Measurements from ENCODE around the gene NECTIN4. TPM values are rescaled to one million over a fixed set of nuclear protein-coding genes. Genes with fewer than 3 reads are reported as not detected.

Gene NECTIN4
- polyA plus RNA-seq, 3 donors, result 0.07 TPM; not detected in 1

- Histone ChIP-seq H3K27ac (ENCODE audit: low read depth in 1 of 2, low read length in 2 of 2) (peak overlapping the region; percentile 88 to 99), H3K36me3 (replicated peaks in 1 of 2; ENCODE audit: control insufficient read depth in 1 of 2, insufficient read depth in 2 of 2, low read length in 2 of 2) (peaks cover 60 to 65% of the 10 kb centered on the region in 2 donors), H3K4me2 (replicated peaks; ENCODE audit: extremely low read depth, low read length, poor library complexity, severe bottlenecking) (peak overlapping the region; percentile 96), H2AFZ (ENCODE audit: insufficient read depth, low read depth, low read length, poor library complexity, severe bottlenecking) (peak overlapping the region; percentile 61), H3K79me2 (ENCODE audit: insufficient read depth, low read length) (peaks cover 56% of the 10 kb centered on the region), H3K9ac (ENCODE audit: insufficient read depth, low read length, poor library complexity, severe bottlenecking) (peak overlapping the region; percentile 84), H3K9me3 (replicated peaks in 1 of 2; ENCODE audit: control insufficient read depth in 1 of 2, insufficient read depth in 1 of 2, low read length in 2 of 2) (no peaks in the 10 kb centered on the region), H3K27me3 (ENCODE audit: control insufficient read depth in 2 of 2, insufficient read depth in 2 of 2, low read length in 2 of 2) (no peaks in the 10 kb centered on the region), H3K4me3 (replicated peaks in 1 of 3; ENCODE audit: low read depth in 2 of 3, low read length in 3 of 3) (peak overlapping the region; percentile 81 to 96 (median 95)), H3K4me1 (ENCODE audit: control insufficient read depth in 1 of 2, insufficient read depth in 2 of 2, low read length in 2 of 2) (peaks cover 50 to 55% of the 10 kb centered on the region in 2 donors), H4K20me1 (ENCODE audit: insufficient read depth, low read length) (peaks cover 43% of the 10 kb centered on the region)
- Mint-ChIP-seq H3K36me3 (peaks cover 63 to 73% of the 10 kb centered on the region in 2 donors), H3K9me3 (no peaks in the 10 kb centered on the region), H3K27me3 (ENCODE audit: low read depth in 3 of 3) (no peaks in the 10 kb centered on the region), H3K27ac (peak overlapping the region; percentile 99 to 100 (median 100)), H3K4me3 (peak overlapping the region; percentile 99), H3K4me1 (peaks cover 67% of the 10 kb centered on the region)
- WGBS (ENCODE audit: insufficient coverage), result 0% methylated on average over 32 of the region's 48 CpGs
- peak; percentile 79 to 88 (median 88) for DNase-seq
- intact Hi-C loops (cut with micrococcal nuclease), result loop anchor here in 1 of 2 donors (1.0 to 5.0 kb wide), 2 partner anchors 25 to 92 kb away; no protein-coding TSS in a partner anchor
- TF ChIP-seq CTCF (IDR thresholded peaks at IDR 0.05), result no peak
Observed at GRCh38 chr1:161044908-161045735, 44.2 kb downstream of the NECTIN4 start.

- H3K27me3 ChIP-seq (ENCODE audit: control insufficient read depth in 2 of 2, insufficient read depth in 2 of 2, low read length in 2 of 2), result no peaks in the 10 kb centered on the region
- Mint-ChIP-seq H3K4me3 (peak overlapping the region; percentile 99), H3K27me3 (ENCODE audit: low read depth in 3 of 3) (no peaks in the 10 kb centered on the region), H3K4me1 (peaks cover 61% of the 10 kb centered on the region), H3K9me3 (no peaks in the 10 kb centered on the region), H3K27ac (peak overlapping the region; percentile 99 to 100 (median 100)), H3K36me3 (peaks cover 63 to 73% of the 10 kb centered on the region in 2 donors)
- peak overlapping the region; percentile 84 for H3K9ac ChIP-seq (ENCODE audit: insufficient read depth, low read length, poor library complexity, severe bottlenecking)
- DNase-seq, result peak in 1 of 3 donors; percentile 32
- peak overlapping the region; percentile 96 for H3K4me2 ChIP-seq (replicated peaks; ENCODE audit: extremely low read depth, low read length, poor library complexity, severe bottlenecking)
- H3K27ac ChIP-seq (ENCODE audit: low read depth in 1 of 2, low read length in 2 of 2), result peak overlapping the region; percentile 88 to 99
- no peak for TF ChIP-seq CTCF (IDR thresholded peaks at IDR 0.05)
- peak overlapping the region; percentile 61 for H2AFZ ChIP-seq (ENCODE audit: insufficient read depth, low read depth, low read length, poor library complexity, severe bottlenecking)
- H3K79me2 ChIP-seq (ENCODE audit: insufficient read depth, low read length), result peaks cover 55% of the 10 kb centered on the region
- H3K4me1 ChIP-seq (ENCODE audit: control insufficient read depth in 1 of 2, insufficient read depth in 2 of 2, low read length in 2 of 2), result peaks cover 45 to 51% of the 10 kb centered on the region in 2 donors
- peaks cover 42% of the 10 kb centered on the region for H4K20me1 ChIP-seq (ENCODE audit: insufficient read depth, low read length)
- H3K9me3 ChIP-seq (replicated peaks in 1 of 2; ENCODE audit: control insufficient read depth in 1 of 2, insufficient read depth in 1 of 2, low read length in 2 of 2), result no peaks in the 10 kb centered on the region
- H3K36me3 ChIP-seq (replicated peaks in 1 of 2; ENCODE audit: control insufficient read depth in 1 of 2, insufficient read depth in 2 of 2, low read length in 2 of 2), result peaks cover 60 to 65% of the 10 kb centered on the region in 2 donors
- peak overlapping the region; percentile 81 to 96 (median 95) for H3K4me3 ChIP-seq (replicated peaks in 1 of 3; ENCODE audit: low read depth in 2 of 3, low read length in 3 of 3)
- intact Hi-C loops (cut with micrococcal nuclease), result loop anchor here in 1 of 2 donors (1.0 kb wide), 1 partner anchor 24 kb away; no protein-coding TSS in a partner anchor
Observed at GRCh38 chr1:161044535-161044907, 44.8 kb downstream of the NECTIN4 start.

Measured in CD14-positive monocyte (primary cell).